B cell (primary cell): ENCODE measurements around the gene EIF3CL.
"Not testable (repeated sequence)": the region's sequence is repeated elsewhere in the genome, so short reads cannot be mapped to it uniquely, and the experiment has no call there.

Experiments used
- EZH2 ChIP-seq: IDR thresholded peaks from 2 replicates; pipeline ENCODE4 v1.6.1; 2012; ENCODE audit warnings: borderline replicate concordance, low read depth, mild to moderate bottlenecking, moderate library complexity, low read length; ENCODE audit not compliant: insufficient read depth, poor library complexity, severe bottlenecking
- TF ChIP-seq, protein P1 (sequence below): fragments of 200-600 bp; IDR thresholded peaks from one replicate; pipeline ENCODE4 v1.8.0; 2022; ENCODE audit warnings: antibody characterized with exemption, mild to moderate bottlenecking

DNA sequence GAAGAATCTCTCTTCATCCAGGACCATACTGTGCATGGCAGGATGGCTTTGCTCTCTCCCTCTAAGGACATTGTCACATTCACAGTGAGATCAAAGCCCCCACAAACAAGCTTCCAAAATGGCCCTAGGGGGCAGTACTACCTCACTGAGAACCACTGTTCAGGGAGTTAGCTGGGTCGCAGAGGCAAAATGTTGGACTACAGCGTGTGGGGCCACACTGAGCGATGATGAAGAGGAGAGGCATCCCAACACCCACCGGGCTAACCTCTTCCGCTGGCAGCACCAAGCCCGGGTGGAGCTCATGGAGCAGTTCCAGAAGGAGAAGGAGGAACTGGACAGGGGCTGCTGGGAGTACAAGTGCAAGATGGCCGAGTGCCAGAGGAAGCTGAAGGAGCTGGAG is 9.9 kb upstream of the EIF3CL start:
- TF ChIP-seq, protein P1, sequence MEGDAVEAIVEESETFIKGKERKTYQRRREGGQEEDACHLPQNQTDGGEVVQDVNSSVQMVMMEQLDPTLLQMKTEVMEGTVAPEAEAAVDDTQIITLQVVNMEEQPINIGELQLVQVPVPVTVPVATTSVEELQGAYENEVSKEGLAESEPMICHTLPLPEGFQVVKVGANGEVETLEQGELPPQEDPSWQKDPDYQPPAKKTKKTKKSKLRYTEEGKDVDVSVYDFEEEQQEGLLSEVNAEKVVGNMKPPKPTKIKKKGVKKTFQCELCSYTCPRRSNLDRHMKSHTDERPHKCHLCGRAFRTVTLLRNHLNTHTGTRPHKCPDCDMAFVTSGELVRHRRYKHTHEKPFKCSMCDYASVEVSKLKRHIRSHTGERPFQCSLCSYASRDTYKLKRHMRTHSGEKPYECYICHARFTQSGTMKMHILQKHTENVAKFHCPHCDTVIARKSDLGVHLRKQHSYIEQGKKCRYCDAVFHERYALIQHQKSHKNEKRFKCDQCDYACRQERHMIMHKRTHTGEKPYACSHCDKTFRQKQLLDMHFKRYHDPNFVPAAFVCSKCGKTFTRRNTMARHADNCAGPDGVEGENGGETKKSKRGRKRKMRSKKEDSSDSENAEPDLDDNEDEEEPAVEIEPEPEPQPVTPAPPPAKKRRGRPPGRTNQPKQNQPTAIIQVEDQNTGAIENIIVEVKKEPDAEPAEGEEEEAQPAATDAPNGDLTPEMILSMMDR = not testable (repeated sequence)
- not testable (repeated sequence) for TF ChIP-seq EZH2
